ENCODE data around the gene WDFY3.
"Not testable (repeated sequence)": the region's sequence is repeated elsewhere in the genome, so short reads cannot be mapped to it uniquely, and the experiment has no call there.

The WDFY3 gene

GRCh38 chr4:84684361-84684760 is 282.1 kb downstream of the WDFY3 start:
- Histone ChIP-seq H3K27me3 (ENCODE audit: control insufficient read depth, insufficient read depth, low read length) (no peaks in the 10 kb centered on the region), H3K4me3 (ENCODE audit: low read depth, low read length) (no peak overlapping the region), H3K4me1 (no peaks in the 10 kb centered on the region), H3K79me2 (no peaks in the 10 kb centered on the region), H3K27ac (no peak overlapping the region), H3K4me2 (ENCODE audit: low read length) (no peak overlapping the region), H3K9ac (no peak overlapping the region), H3K9me3 (ENCODE audit: control insufficient read depth, low read length) (no peaks in the 10 kb centered on the region), H3K36me3 (ENCODE audit: control insufficient read depth, insufficient read depth, low read length) (no peaks in the 10 kb centered on the region), H2AFZ (no peak overlapping the region)
- TF ChIP-seq CTCF (IDR thresholded peaks at IDR 0.05), result no peak

GRCh38 chr4:84683064-84683850 is 283.2 kb downstream of the WDFY3 start:
- H2AFZ ChIP-seq, result no peak overlapping the region
- H3K27ac ChIP-seq, result no peak overlapping the region
- H3K79me2 ChIP-seq, result no peaks in the 10 kb centered on the region
- H3K9ac ChIP-seq, result no peak overlapping the region
- H3K4me2 ChIP-seq (ENCODE audit: low read length), result no peak overlapping the region
- TF ChIP-seq CTCF (IDR thresholded peaks at IDR 0.05), result no peak
- no peaks in the 10 kb centered on the region for H3K27me3 ChIP-seq (ENCODE audit: control insufficient read depth, insufficient read depth, low read length)
- H3K4me3 ChIP-seq (ENCODE audit: low read depth, low read length), result no peak overlapping the region
- H3K4me1 ChIP-seq, result no peaks in the 10 kb centered on the region
- no peaks in the 10 kb centered on the region for H3K36me3 ChIP-seq (ENCODE audit: control insufficient read depth, insufficient read depth, low read length)
- no peaks in the 10 kb centered on the region for H3K9me3 ChIP-seq (ENCODE audit: control insufficient read depth, low read length)

- not testable (repeated sequence) for H2AFZ ChIP-seq; H3K27me3 ChIP-seq (ENCODE audit: control insufficient read depth, insufficient read depth, low read length); H3K4me3 ChIP-seq (ENCODE audit: low read depth, low read length); H3K79me2 ChIP-seq; H3K27ac ChIP-seq; H3K36me3 ChIP-seq (ENCODE audit: control insufficient read depth, insufficient read depth, low read length); H3K4me1 ChIP-seq; H3K4me2 ChIP-seq (ENCODE audit: low read length); H3K9me3 ChIP-seq (ENCODE audit: control insufficient read depth, low read length); H3K9ac ChIP-seq
These were observed 283.8 kb downstream of the WDFY3 start for GRCh38 chr4:84682661-84683060.

GRCh38 chr4:84681486-84682274 is 284.8 kb downstream of the WDFY3 start:
- Histone ChIP-seq H3K9ac (no peak overlapping the region), H2AFZ (no peak overlapping the region), H3K27me3 (ENCODE audit: control insufficient read depth, insufficient read depth, low read length) (no peaks in the 10 kb centered on the region), H3K4me1 (no peaks in the 10 kb centered on the region), H3K4me3 (ENCODE audit: low read depth, low read length) (no peak overlapping the region), H3K4me2 (ENCODE audit: low read length) (peak overlapping the region; percentile 6), H3K36me3 (ENCODE audit: control insufficient read depth, insufficient read depth, low read length) (no peaks in the 10 kb centered on the region), H3K9me3 (ENCODE audit: control insufficient read depth, low read length) (no peaks in the 10 kb centered on the region), H3K27ac (no peak overlapping the region), H3K79me2 (no peaks in the 10 kb centered on the region)
- TF ChIP-seq CTCF (IDR thresholded peaks at IDR 0.05), result no peak

GRCh38 chr4:84680956-84681355 is 285.5 kb downstream of the WDFY3 start:
- H3K4me1 ChIP-seq, result peaks cover 3% of the 10 kb centered on the region
- H3K4me3 ChIP-seq (ENCODE audit: low read depth, low read length), result no peak overlapping the region
- TF ChIP-seq CTCF (IDR thresholded peaks at IDR 0.05), result no peak
- no peaks in the 10 kb centered on the region for H3K79me2 ChIP-seq
- H3K4me2 ChIP-seq (ENCODE audit: low read length), result no peak overlapping the region
- H3K9me3 ChIP-seq (ENCODE audit: control insufficient read depth, low read length), result no peaks in the 10 kb centered on the region
- no peak overlapping the region for H3K9ac ChIP-seq
- H3K27ac ChIP-seq, result no peak overlapping the region
- H3K27me3 ChIP-seq (ENCODE audit: control insufficient read depth, insufficient read depth, low read length), result no peaks in the 10 kb centered on the region
- no peak overlapping the region for H2AFZ ChIP-seq
- no peaks in the 10 kb centered on the region for H3K36me3 ChIP-seq (ENCODE audit: control insufficient read depth, insufficient read depth, low read length)
